ENCODE results near the gene MGAM2. TPM values are rescaled to one million over a fixed set of nuclear protein-coding genes. Genes with fewer than 3 reads are reported as not detected.

The MGAM2 gene
- total and polyA plus RNA-seq, 10 of the 15 experiments (the other 5 are each of a cell fraction or from before 2014, with no cell fraction given) = 0.01 to 0.16 (median 0.03) TPM; not detected in 6

GRCh38 chr7:142152076-142152475 lies 40.6 kb downstream of the MGAM2 start:
- ATAC-seq (peak; percentile 78), FAIRE-seq (no peak), DNase-seq (ENCODE audit: low read depth, low spot score) (peak; percentile 5)
- ChIA-PET RAD21 (ENCODE audit: unreplicated experiment) (no interaction called here), POLR2A (no interaction called here), SMC1A (ENCODE audit: uncharacterized antibody, unreplicated experiment) (no interaction called here), CTCF (interaction anchor here (0.6 to 1.0 kb wide), 2 partner anchors 160 to 366 kb away, joined by 3 read pairs; no protein-coding TSS in a partner anchor)
- no peaks in the 10 kb centered on the region for H3K79me2 ChIP-seq (ENCODE audit: control insufficient read depth, insufficient read depth, low read length)
- no peaks in the 10 kb centered on the region for H3K36me3 ChIP-seq (ENCODE audit: control insufficient read depth in 2 of 2, insufficient read depth in 2 of 2, low read length in 1 of 2)
- H3K9me3 ChIP-seq (replicated peaks; ENCODE audit: control insufficient read depth, insufficient read depth, low read length) = no peaks in the 10 kb centered on the region
- H2AFZ ChIP-seq (ENCODE audit: control insufficient read depth, low read depth, low read length) = no peak overlapping the region
- H3K27ac ChIP-seq (ENCODE audit: control insufficient read depth, insufficient read depth) = no peak overlapping the region
- no TSS peak for BruUV-seq (replicated peaks)
- in situ Hi-C loops (cut with MboI) (no loop called here), intact Hi-C loops (cut with micrococcal nuclease; ENCODE audit: unreplicated experiment) (no loop called here)
- no peak overlapping the region for H3K9ac ChIP-seq (ENCODE audit: control insufficient read depth, insufficient read depth, low read length)
- H3K4me3 ChIP-seq = no peak overlapping the region
- no peak overlapping the region for H3K4me2 ChIP-seq (ENCODE audit: control insufficient read depth, insufficient read depth)
- H3K4me1 ChIP-seq (ENCODE audit: control insufficient read depth, insufficient read depth, low read length) = no peaks in the 10 kb centered on the region
- no peaks in the 10 kb centered on the region for H4K20me1 ChIP-seq (ENCODE audit: control insufficient read depth, insufficient read depth)
- 0% methylated on average over 1 of the region's 1 CpG for WGBS (ENCODE audit: insufficient coverage, insufficient replicate concordance, low lambda C conversion rate, missing lambda C conversion rate)
- TF ChIP-seq EP300 (IDR thresholded peaks at IDR 0.05; ENCODE audit: borderline replicate concordance in 1 of 2, control insufficient read depth in 1 of 2, low read depth in 2 of 2, low read length in 2 of 2) (no peak), RUNX3 (IDR thresholded peaks at IDR 0.05; ENCODE audit: low read length) (0 out of 2 replicates have a peak, but pooled peaks have one; percentile 5), PKNOX1 (IDR thresholded peaks at IDR 0.05) (0 out of 2 replicates have a peak, but pooled peaks have one; percentile 17)
- H3K27me3 ChIP-seq (replicated peaks in 1 of 2; ENCODE audit: control insufficient read depth in 2 of 2, insufficient read depth in 2 of 2, low read length in 1 of 2) = no peaks in the 10 kb centered on the region

GRCh38 chr7:142153400-142153799 lies 41.9 kb downstream of the MGAM2 start:
- Histone ChIP-seq H3K9me3 (replicated peaks; ENCODE audit: control insufficient read depth, insufficient read depth, low read length) (no peaks in the 10 kb centered on the region), H3K9ac (ENCODE audit: control insufficient read depth, insufficient read depth, low read length) (no peak overlapping the region), H3K4me3 (no peak overlapping the region), H3K79me2 (ENCODE audit: control insufficient read depth, insufficient read depth, low read length) (no peaks in the 10 kb centered on the region), H3K27ac (ENCODE audit: control insufficient read depth, insufficient read depth) (no peak overlapping the region), H3K4me1 (ENCODE audit: control insufficient read depth, insufficient read depth, low read length) (no peaks in the 10 kb centered on the region), H2AFZ (ENCODE audit: control insufficient read depth, low read depth, low read length) (no peak overlapping the region), H4K20me1 (ENCODE audit: control insufficient read depth, insufficient read depth) (no peaks in the 10 kb centered on the region), H3K4me2 (ENCODE audit: control insufficient read depth, insufficient read depth) (no peak overlapping the region), H3K27me3 (replicated peaks in 1 of 2; ENCODE audit: control insufficient read depth in 2 of 2, insufficient read depth in 2 of 2, low read length in 1 of 2) (no peaks in the 10 kb centered on the region), H3K36me3 (ENCODE audit: control insufficient read depth in 2 of 2, insufficient read depth in 2 of 2, low read length in 1 of 2) (no peaks in the 10 kb centered on the region)
- ATAC-seq (peak; percentile 76), FAIRE-seq (no peak), DNase-seq (ENCODE audit: low read depth, low spot score) (no peak)
- SMC1A ChIA-PET (ENCODE audit: uncharacterized antibody, unreplicated experiment) = no interaction called here
- intact Hi-C loops (cut with micrococcal nuclease; ENCODE audit: unreplicated experiment) = no loop called here
- CTCF ChIA-PET = interaction anchor here (1.0 kb wide), 2 partner anchors 32 to 150 kb away, joined by 3 read pairs; no protein-coding TSS in a partner anchor
- WGBS (ENCODE audit: insufficient coverage, insufficient replicate concordance, low lambda C conversion rate, missing lambda C conversion rate) = 56% methylated on average over 4 of the region's 4 CpGs
- in situ Hi-C loops (cut with MboI) = no loop called here
- no TSS peak for BruUV-seq (replicated peaks)
- POLR2A ChIA-PET = no interaction called here
- RAD21 ChIA-PET (ENCODE audit: unreplicated experiment) = no interaction called here
- TF ChIP-seq RFX5 (IDR thresholded peaks at IDR 0.05; ENCODE audit: low read depth, low read length) (no peak), CREB1 (IDR thresholded peaks at IDR 0.05; ENCODE audit: low read depth) (no peak), FOS (IDR thresholded peaks at IDR 0.05; ENCODE audit: borderline replicate concordance, extremely low read depth, insufficient read length) (no peak), ATF2 (IDR thresholded peaks at IDR 0.05; ENCODE audit: low read length) (no peak), ATF7 (IDR thresholded peaks at IDR 0.05; ENCODE audit: low read depth) (no peak), CUX1 (IDR thresholded peaks at IDR 0.05; ENCODE audit: insufficient replicate concordance, low read depth, low read length) (no peak), ZNF217 (IDR thresholded peaks at IDR 0.05) (no peak)
